NOMO-1 treated with dmso at 0.1 percent for 144 hours (cell line): ENCODE measurements around the gene ALG11.
"Not testable (repeated sequence)": the region's sequence is repeated elsewhere in the genome, so short reads cannot be mapped to it uniquely, and the experiment has no call there.

Experiments
- DNase-seq: peaks from one replicate; lab custom pipeline; 2025; ENCODE audit not compliant: unreplicated experiment; lab: John Stamatoyannopoulos, UW

Gene ALG11

GRCh38 chr13:52026246-52026626 is 14.0 kb downstream of the ALG11 start:
- no peak for DNase-seq

GRCh38 chr13:52027832-52028231 is 15.6 kb downstream of the ALG11 start:
- no peak for DNase-seq

- no peak for DNase-seq
Measured at GRCh38 chr13:52029569-52029968, 17.4 kb downstream of the ALG11 start.

GRCh38 chr13:52030401-52030800 is 18.2 kb downstream of the ALG11 start:
- DNase-seq: not testable (repeated sequence)

GRCh38 chr13:52033039-52033438 is 20.8 kb downstream of the ALG11 start:
- no peak for DNase-seq

GRCh38 chr13:52034616-52035226 is 22.5 kb downstream of the ALG11 start:
- DNase-seq: no peak

- no peak for DNase-seq
Measured at GRCh38 chr13:52036037-52036436, 23.8 kb downstream of the ALG11 start.

GRCh38 chr13:52043675-52044074 is 31.5 kb downstream of the ALG11 start:
- DNase-seq: no peak

- DNase-seq: no peak
Measured at GRCh38 chr13:52047463-52047862, 35.3 kb downstream of the ALG11 start.

GRCh38 chr13:52048516-52048915 is 36.3 kb downstream of the ALG11 start:
- no peak for DNase-seq

- no peak for DNase-seq
Measured at GRCh38 chr13:52051400-52051799, 39.2 kb downstream of the ALG11 start.

GRCh38 chr13:52053460-52053859 is 41.3 kb downstream of the ALG11 start:
- no peak for DNase-seq

GRCh38 chr13:52061064-52061463 is 48.9 kb downstream of the ALG11 start:
- not testable (repeated sequence) for DNase-seq

- DNase-seq: no peak
Measured at GRCh38 chr13:52061587-52061986, 49.4 kb downstream of the ALG11 start.

GRCh38 chr13:52067237-52067636 is 55.0 kb downstream of the ALG11 start:
- DNase-seq: no peak

- no peak for DNase-seq
Measured at GRCh38 chr13:52070929-52071523, 58.8 kb downstream of the ALG11 start.
